DMS79 treated with DMSO at 0.1 percent for 48 hours (cell line): ENCODE measurements around the gene ITGAL.

Source experiments
- DNase-seq: peaks from one replicate; lab custom pipeline; 2025; lab: John Stamatoyannopoulos, UW

Gene ITGAL

GRCh38 chr16:30541502-30542329, 69.2 kb downstream of the ITGAL start:
- DNase-seq = no peak

- DNase-seq = no peak
Observed at GRCh38 chr16:30543067-30543466, 70.5 kb downstream of the ITGAL start.

GRCh38 chr16:30546115-30546514, 73.6 kb downstream of the ITGAL start:
- no peak for DNase-seq

GRCh38 chr16:30548416-30549253, 76.1 kb downstream of the ITGAL start:
- no peak for DNase-seq

GRCh38 chr16:30551781-30552180, 79.2 kb downstream of the ITGAL start:
- DNase-seq = no peak

GRCh38 chr16:30552956-30553355, 80.4 kb downstream of the ITGAL start:
- no peak for DNase-seq

GRCh38 chr16:30553393-30553899, 80.9 kb downstream of the ITGAL start:
- DNase-seq = no peak

GRCh38 chr16:30554557-30555314, 82.2 kb downstream of the ITGAL start:
- no peak for DNase-seq

GRCh38 chr16:30555315-30556124, 83.0 kb downstream of the ITGAL start:
- no peak for DNase-seq

- no peak for DNase-seq
Observed at GRCh38 chr16:30556125-30556473, 83.6 kb downstream of the ITGAL start.

- DNase-seq = no peak
Observed at GRCh38 chr16:30557707-30557956, 85.1 kb downstream of the ITGAL start.

GRCh38 chr16:30557957-30558788, 85.6 kb downstream of the ITGAL start, which contains the start of gene ZNF764:
Gene ZNF764 (minus strand): TSS chr16:30558374. CDS start chr16:30558182, 192 bp downstream.
- DNase-seq = peak; percentile 96

GRCh38 chr16:30558789-30559377, 86.3 kb downstream of the ITGAL start:
- DNase-seq = no peak

- DNase-seq = no peak
Observed at GRCh38 chr16:30559690-30560089, 87.1 kb downstream of the ITGAL start.

GRCh38 chr16:30561089-30561816, 88.7 kb downstream of the ITGAL start:
- DNase-seq = no peak

GRCh38 chr16:30562021-30562420, 89.5 kb downstream of the ITGAL start:
- no peak for DNase-seq

- DNase-seq = no peak
Observed at GRCh38 chr16:30565526-30565925, 93.0 kb downstream of the ITGAL start.

- DNase-seq = no peak
Observed at GRCh38 chr16:30565984-30566383, 93.4 kb downstream of the ITGAL start.

- DNase-seq = no peak
Observed at GRCh38 chr16:30566531-30566930, 94.0 kb downstream of the ITGAL start.
